Heart left ventricle (tissue), 16 donors: Measurements from ENCODE around the gene DCAF15. TPM values are rescaled to one million over a fixed set of nuclear protein-coding genes. Genes with fewer than 3 reads are reported as not detected.

Experiments
- ATAC-seq, 4 donors: fragments of 200-7000 bp; cut with Tn5 transposase; one replicate each; pipeline ENCODE4 v1.9.1; 2020 to 2022; ENCODE audit warnings: moderate library complexity in 4 of 4, mild to moderate bottlenecking in 3 of 4, moderate number of reproducible peaks in 1 of 4
- DNase-seq, 5 donors: peaks; one replicate each; pipeline ENCODE4 v3.0.0-alpha.2; 2020
- H3K27ac ChIP-seq, 12 donors: fragments of 200-600 bp; sonication (generic) in 4 of 12; one replicate each; pipeline versions ENCODE4 v1.5.0 to v1.8.0; 2016 to 2022; ENCODE audit warnings: mild to moderate bottlenecking in 2 of 12
- H3K27me3 ChIP-seq, 9 donors: fragments of 200-600 bp; sonication (generic) in 2 of 9; one replicate each; pipeline versions ENCODE4 v1.5.1 to v1.8.0; 2016 to 2022; ENCODE audit warnings: mild to moderate bottlenecking in 3 of 9
- H3K36me3 ChIP-seq, 9 donors: fragments of 200-600 bp; sonication (generic) in 2 of 9; one replicate each; pipeline versions ENCODE4 v1.5.0 to v1.8.0; 2018 to 2022; ENCODE audit warnings: mild to moderate bottlenecking in 2 of 9
- H3K4me1 ChIP-seq, 12 donors: fragments of 200-600 bp; sonication (generic) in 4 of 12; one replicate each; pipeline versions ENCODE4 v1.5.0 to v1.8.0; 2016 to 2022; ENCODE audit warnings: mild to moderate bottlenecking in 3 of 12
- H3K4me3 ChIP-seq, 12 donors: fragments of 200-600 bp; sonication (generic) in 4 of 12; one replicate each; pipeline versions ENCODE4 v1.5.0 to v1.8.0; 2017 to 2022; ENCODE audit warnings: mild to moderate bottlenecking in 9 of 12, moderate library complexity in 4 of 12
- H3K9me3 ChIP-seq, 12 donors: fragments of 200-600 bp; sonication (generic) in 4 of 12; one replicate each; pipeline versions ENCODE4 v1.5.0 to v1.8.0; 2016 to 2022; ENCODE audit warnings: mild to moderate bottlenecking in 1 of 12
- CTCF ChIP-seq, 12 donors: fragments of 200-600 bp; sonication (generic) in 4 of 12; IDR thresholded peaks; one replicate each; pipeline versions ENCODE4 v1.5.0 to v1.8.0; 2018 to 2022; ENCODE audit warnings: antibody characterized with exemption in 12 of 12, mild to moderate bottlenecking in 5 of 12
- POLR2A ChIP-seq, 2 donors: fragments of 450-650 bp; IDR thresholded peaks; one replicate each; pipeline ENCODE4 v1.6.1; 2017; ENCODE audit warnings: antibody characterized with exemption in 2 of 2, mild to moderate bottlenecking in 2 of 2, moderate library complexity in 2 of 2
- WGBS, 4 donors: extraction: QIAGEN DNeasy Blood & Tissue Kit in 2 of 4; methylation state at CpG; one replicate each; pipeline versions ENCODE4 v1.1.5 to v1.1.7; 2013 to 2018; 5-methylcytosine and 5-hydroxymethylcytosine counted together
- intact Hi-C, 10 donors: fragments of 100-400 bp; cut with DNase I; formaldehyde crosslinking; loops; one replicate each; pipeline versions ENCODE4 v1.11.1 to v1.14.2; 2022
- polyA plus RNA-seq, 2 donors: library from polyadenylated mRNA; stranded (reverse); fragments of 200-250 nt; gene quantifications; one replicate each; pipeline ENCODE4 v1.2.3, GENCODE V29; 2013
- total RNA-seq, 9 donors: library from RNA; depleted of rRNA in 2 of 9; stranded (reverse); fragments of >200 nt in 2 of 9; fragmentation: NEBNext Ultra II Directional in 3 of 9; extraction: Animal tissue kit (Norgen Biotek cat#: 25700) in 3 of 9; gene quantifications; one replicate each; pipeline versions ENCODE4 v1.1.0 to v1.2.4, GENCODE V29; 2016 to 2023
- donor health status: ischemic (EF 13 %, LVEDD 7.1; RV severe dilation, severe dysfunction).
- donor health status: healthy with polysubstance abuse.
- donor health status: DM: no; HTN: yes; CAD: no.
- donor health status: DM: no; HTN: no; CAD: no.
- donor health status: ischemic (EF 25% LVEDD 6.9; RV normal size, moderate dysfunction).
- donor health status: ischemic (EF 25% LVEDD 5.7; RV mildly dilated, moderate dysfunction).
- donor health status: healthy.
- donor health status: DM: yes; HTN: yes; CAD: no.
- donor health status: ischemic (EF 35%, LVEDD 5.7; RV mildly dilated, moderate dysfunction).
- donor health status: nonischemic (EF 11% LVEDD 7.7; RV severe dilation, severe dysfunction).
- donor health status: DM: yes; HTN: yes; CAD: no.
- donor health status: PGD.
- donor health status: ischemic (EF 29% LVEDD 5.4; RV normal size, mild dysfunction).
- donor health status: nonischemic (EF 23%, LVEDD 6.1; RV moderate dilation, normal function).

The DCAF15 gene
- total and polyA plus RNA-seq, 11 donors: 8.4 to 25.8 (median 18.1) TPM

- WGBS, 4 donors: 12 to 13% (median 12%) methylated on average over 20 of the region's 20 CpGs
- peaks cover 0 to 29% (median 25%) of the 10 kb centered on the region in 9 donors for H3K36me3 ChIP-seq
- peaks cover 5 to 25% (median 14%) of the 10 kb centered on the region in 12 donors for H3K4me1 ChIP-seq
- intact Hi-C loops: loop anchor here in 8 of 10 donors (1.0 to 10.0 kb wide), 13 partner anchors 25 to 123 kb away; partner anchors contain the start of genes RFX1 (in 6 of the 8), BRME1 (in 2 of the 8), CC2D1A (in 2 of the 8) and MISP3 (in 1 of the 8)
- no peak for ATAC-seq
- no peak for DNase-seq
- peak overlapping the region in 1 of 12 donors; percentile 84 for H3K27ac ChIP-seq
- no peaks in the 10 kb centered on the region for H3K27me3 ChIP-seq
- TF ChIP-seq CTCF (IDR thresholded peaks at IDR 0.05) (no peak), POLR2A (IDR thresholded peaks at IDR 0.05) (no peak)
- H3K9me3 ChIP-seq: no peaks in the 10 kb centered on the region
- H3K4me3 ChIP-seq: peak overlapping the region in 10 of 12 donors; percentile 52 to 92 (median 80)
These were observed 533 bp upstream of the DCAF15 start for GRCh38 chr19:13951799-13952153.

- Histone ChIP-seq H3K9me3 (no peaks in the 10 kb centered on the region), H3K27ac (peak overlapping the region in 11 of 12 donors; percentile 8 to 90 (median 84)), H3K4me3 (peak overlapping the region; percentile 55 to 92 (median 76)), H3K27me3 (no peaks in the 10 kb centered on the region), H3K36me3 (peaks cover 0 to 41% (median 36%) of the 10 kb centered on the region in 9 donors), H3K4me1 (peaks cover 5 to 37% (median 15%) of the 10 kb centered on the region in 12 donors)
- intact Hi-C loops: loop anchor here in 8 of 10 donors (1.0 to 10.0 kb wide), 12 partner anchors 23 to 122 kb away; partner anchors contain the start of genes RFX1 (in 6 of the 8), BRME1 (in 1 of the 8), CC2D1A (in 1 of the 8) and MISP3 (in 1 of the 8)
- peak in 1 of 5 donors; percentile 54 for DNase-seq
- WGBS, 4 donors: 0 to 11% (median 5%) methylated on average over 9 to 13 of the region's 13 CpGs
- peak in 3 of 4 donors; percentile 6 to 24 (median 19) for ATAC-seq
- TF ChIP-seq CTCF (IDR thresholded peaks at IDR 0.05) (peak in 4 of 12 donors; percentile 10 to 40 (median 19)), POLR2A (IDR thresholded peaks at IDR 0.05) (no peak)
These were observed 722 bp downstream of the DCAF15 start for GRCh38 chr19:13952931-13953531.

- intact Hi-C loops: loop anchor here in 6 of 10 donors (5.0 to 10.0 kb wide), 7 partner anchors 33 to 121 kb away; partner anchors contain the start of genes RFX1 (in 5 of the 6), BRME1 (in 1 of the 6), CC2D1A (in 1 of the 6) and MISP3 (in 1 of the 6)
- Histone ChIP-seq H3K4me1 (peaks cover 5 to 39% (median 15%) of the 10 kb centered on the region in 12 donors), H3K4me3 (no peak overlapping the region), H3K27me3 (no peaks in the 10 kb centered on the region), H3K9me3 (no peaks in the 10 kb centered on the region), H3K27ac (no peak overlapping the region), H3K36me3 (peaks cover 0 to 53% (median 45%) of the 10 kb centered on the region in 9 donors)
- no peak for TF ChIP-seq POLR2A (IDR thresholded peaks at IDR 0.05)
- no peak for TF ChIP-seq CTCF (IDR thresholded peaks at IDR 0.05)
- DNase-seq (no peak), ATAC-seq (no peak)
- WGBS, 4 donors: 91 to 95% (median 94%) methylated on average over 13 to 15 of the region's 15 CpGs
These were observed 1.9 kb downstream of the DCAF15 start for GRCh38 chr19:13954185-13954584.
